Measurements from ENCODE around the gene GPR15.

The GPR15 gene

DNA sequence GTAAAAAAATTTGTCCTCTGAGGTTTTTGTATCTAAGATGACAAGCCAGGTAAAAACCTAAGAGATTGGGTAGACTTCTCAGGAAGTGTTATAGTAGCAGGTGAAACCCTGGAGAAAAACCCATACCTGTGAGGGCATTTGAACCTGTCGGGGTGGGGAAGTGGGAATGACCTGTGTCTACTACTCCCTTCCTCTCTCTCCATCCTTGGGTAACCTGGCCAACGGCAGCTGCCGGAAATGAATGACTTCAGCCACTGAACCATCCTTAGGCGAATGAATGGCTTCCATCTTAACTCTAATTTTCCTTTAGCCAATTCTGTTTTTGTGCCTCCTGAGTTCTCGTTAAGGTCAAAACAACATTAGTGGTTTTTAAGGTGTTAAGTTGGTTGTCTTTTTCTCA, 16.8 kb downstream of the GPR15 start:
- DNase-seq (ENCODE audit: low spot score) = no peak
- no peak overlapping the region for H3K27ac ChIP-seq
- TF ChIP-seq, protein P1, sequence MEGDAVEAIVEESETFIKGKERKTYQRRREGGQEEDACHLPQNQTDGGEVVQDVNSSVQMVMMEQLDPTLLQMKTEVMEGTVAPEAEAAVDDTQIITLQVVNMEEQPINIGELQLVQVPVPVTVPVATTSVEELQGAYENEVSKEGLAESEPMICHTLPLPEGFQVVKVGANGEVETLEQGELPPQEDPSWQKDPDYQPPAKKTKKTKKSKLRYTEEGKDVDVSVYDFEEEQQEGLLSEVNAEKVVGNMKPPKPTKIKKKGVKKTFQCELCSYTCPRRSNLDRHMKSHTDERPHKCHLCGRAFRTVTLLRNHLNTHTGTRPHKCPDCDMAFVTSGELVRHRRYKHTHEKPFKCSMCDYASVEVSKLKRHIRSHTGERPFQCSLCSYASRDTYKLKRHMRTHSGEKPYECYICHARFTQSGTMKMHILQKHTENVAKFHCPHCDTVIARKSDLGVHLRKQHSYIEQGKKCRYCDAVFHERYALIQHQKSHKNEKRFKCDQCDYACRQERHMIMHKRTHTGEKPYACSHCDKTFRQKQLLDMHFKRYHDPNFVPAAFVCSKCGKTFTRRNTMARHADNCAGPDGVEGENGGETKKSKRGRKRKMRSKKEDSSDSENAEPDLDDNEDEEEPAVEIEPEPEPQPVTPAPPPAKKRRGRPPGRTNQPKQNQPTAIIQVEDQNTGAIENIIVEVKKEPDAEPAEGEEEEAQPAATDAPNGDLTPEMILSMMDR (conservative IDR thresholded peaks at IDR 0.05; ENCODE audit: low read depth) = no peak
- ChIA-PET CTCF (no interaction called here), POLR2A (ENCODE audit: low non-redundant PET) (no interaction called here)

DNA sequence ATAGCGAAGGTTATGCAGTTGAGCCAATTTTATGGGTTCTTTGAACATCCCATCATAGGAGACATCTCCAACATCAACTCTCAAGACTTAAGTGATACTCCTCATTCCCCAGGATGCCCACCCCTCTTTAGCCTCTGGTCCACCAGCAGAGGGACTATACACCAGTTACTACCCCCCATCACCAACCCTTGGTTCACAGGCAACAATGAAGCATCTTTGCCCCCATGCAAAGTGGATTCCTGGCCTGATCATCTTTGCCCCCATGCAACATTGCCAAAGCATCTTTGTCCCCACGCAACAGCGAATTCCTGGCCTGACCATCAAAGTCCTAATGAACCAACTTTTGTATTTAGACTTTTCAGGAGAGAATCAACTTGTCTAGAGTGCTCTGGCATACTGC, 19.1 kb downstream of the GPR15 start:
- ChIA-PET CTCF (no interaction called here), POLR2A (ENCODE audit: low non-redundant PET) (no interaction called here)
- TF ChIP-seq, protein P1 (conservative IDR thresholded peaks at IDR 0.05; ENCODE audit: low read depth) = no peak
- no peak for DNase-seq (ENCODE audit: low spot score)
- no peak overlapping the region for H3K27ac ChIP-seq

DNA sequence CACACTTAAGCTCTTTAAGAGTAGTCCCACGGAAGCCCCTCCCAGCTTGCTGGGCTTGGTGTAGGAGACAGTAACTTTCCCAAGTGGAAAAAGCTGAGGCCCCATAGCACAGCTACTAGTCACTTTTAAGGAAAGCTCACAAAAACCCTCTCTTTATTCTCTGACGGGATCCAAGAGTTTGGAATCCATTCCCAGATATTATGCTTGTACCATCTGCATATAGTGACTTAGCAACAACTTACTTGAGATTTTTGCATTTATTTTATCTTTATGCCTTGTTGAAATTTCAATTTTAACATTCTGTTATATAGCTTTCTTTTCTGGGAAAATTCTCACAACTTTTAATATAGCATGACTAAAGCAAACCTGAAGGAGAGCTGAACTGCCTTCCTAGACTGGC, 19.5 kb downstream of the GPR15 start:
- POLR2A ChIA-PET (ENCODE audit: low non-redundant PET) = no interaction called here
- H3K27ac ChIP-seq = no peak overlapping the region
- CTCF ChIA-PET = no interaction called here
- no peak for DNase-seq (ENCODE audit: low spot score)
- TF ChIP-seq, protein P1 (conservative IDR thresholded peaks at IDR 0.05; ENCODE audit: low read depth) = no peak

DNA sequence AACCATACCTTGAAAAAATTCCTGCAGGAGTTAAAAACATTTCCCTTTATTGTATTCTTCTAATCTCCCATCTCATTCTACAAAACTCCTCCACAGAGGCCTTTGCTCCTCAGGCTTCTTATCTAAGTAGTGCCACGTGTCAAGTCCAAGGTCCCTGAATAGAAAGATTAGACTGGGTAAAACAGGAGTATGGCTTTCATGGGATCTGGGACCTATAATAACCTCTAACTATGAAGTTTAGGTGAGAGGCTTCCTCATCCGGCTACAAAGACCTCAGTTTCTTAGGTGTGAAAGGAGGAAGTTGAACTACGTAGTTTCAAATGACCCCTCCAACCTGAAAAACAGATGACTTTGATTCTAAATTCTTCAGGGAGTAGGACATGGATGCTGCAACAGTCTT, 20.0 kb downstream of the GPR15 start:
- DNase-seq (ENCODE audit: low spot score) = no peak
- TF ChIP-seq, protein P1 (conservative IDR thresholded peaks at IDR 0.05; ENCODE audit: low read depth) = no peak
- ChIA-PET CTCF (no interaction called here), POLR2A (ENCODE audit: low non-redundant PET) (no interaction called here)
- no peak overlapping the region for H3K27ac ChIP-seq

DNA sequence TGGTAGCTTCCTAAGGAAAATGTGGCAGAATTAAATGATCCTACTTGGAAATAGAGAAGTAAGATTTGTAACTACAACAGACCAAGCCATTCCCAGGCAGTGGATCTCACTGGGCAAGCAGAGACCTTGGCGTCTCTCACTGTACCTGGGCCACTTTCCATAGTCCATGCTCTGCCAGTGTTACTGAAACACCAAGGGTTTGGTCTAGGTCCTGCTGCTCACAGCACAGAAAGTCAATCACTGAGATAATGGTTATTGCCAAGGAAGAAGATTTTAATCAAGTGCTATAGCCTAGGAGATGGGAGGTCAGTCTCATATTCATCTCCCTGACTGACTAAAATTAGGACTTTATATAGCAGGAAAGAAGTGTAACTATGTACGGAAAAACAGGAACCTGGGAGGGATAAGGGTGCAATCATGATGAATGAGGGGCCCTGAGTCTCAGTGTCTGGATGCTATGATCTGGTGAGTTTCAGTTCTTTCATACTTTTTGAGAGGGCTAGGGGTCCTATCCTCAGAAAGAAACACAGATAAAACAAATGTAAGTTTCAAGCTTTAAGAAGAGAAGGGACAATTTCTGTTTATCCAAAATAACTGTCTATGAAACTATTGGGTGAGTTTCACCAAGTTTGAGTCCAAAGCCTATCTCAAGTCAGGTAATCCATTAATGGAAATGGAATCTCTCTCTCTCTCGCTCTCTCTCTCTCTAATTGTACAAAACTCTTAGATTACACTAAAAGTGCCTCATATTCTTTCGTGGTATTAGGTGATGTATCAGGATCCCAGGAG, 20.6 kb downstream of the GPR15 start:
- CTCF ChIA-PET = interaction anchor here (0.6 kb wide), 1 partner anchor 19 kb away, joined by 3 read pairs; no protein-coding TSS in a partner anchor
- H3K27ac ChIP-seq = no peak overlapping the region
- no peak for DNase-seq (ENCODE audit: low spot score)
- TF ChIP-seq, protein P1 (conservative IDR thresholded peaks at IDR 0.05; ENCODE audit: low read depth) = no peak
- POLR2A ChIA-PET (ENCODE audit: low non-redundant PET) = no interaction called here

DNA sequence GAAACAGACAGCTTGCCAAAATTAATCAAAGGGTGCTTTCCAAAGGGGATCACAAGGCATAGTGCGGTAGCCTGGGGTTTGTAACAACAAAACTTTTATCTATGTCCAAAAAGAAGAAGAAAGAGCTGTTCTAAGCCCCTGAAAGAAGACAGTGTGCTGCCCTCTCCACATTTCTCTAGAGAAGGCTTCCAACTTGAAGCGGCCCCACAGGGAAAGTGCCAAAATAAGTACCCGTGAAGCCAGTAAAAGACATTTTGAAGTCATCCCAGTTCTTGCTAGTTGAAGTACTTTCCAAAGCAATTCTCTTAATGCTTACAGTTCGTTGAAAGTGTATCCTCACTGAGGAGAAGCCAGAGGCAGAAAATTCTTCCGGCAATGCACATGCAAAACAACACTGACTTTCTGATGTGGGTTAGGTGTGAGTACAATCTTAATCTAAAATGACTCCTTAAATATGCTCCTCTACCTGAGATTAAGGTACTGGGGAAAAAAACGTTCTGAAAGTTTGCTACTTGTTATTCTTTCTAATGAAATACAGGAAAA, 21.3 kb downstream of the GPR15 start:
- H3K27ac ChIP-seq = no peak overlapping the region
- TF ChIP-seq, protein P1 (conservative IDR thresholded peaks at IDR 0.05; ENCODE audit: low read depth) = no peak
- DNase-seq (ENCODE audit: low spot score) = no peak
- ChIA-PET POLR2A (ENCODE audit: low non-redundant PET) (no interaction called here), CTCF (interaction anchor here (0.6 kb wide), 1 partner anchor 18 kb away, joined by 3 read pairs; no protein-coding TSS in a partner anchor)
